GM18498 (cell line): Measurements from ENCODE around the gene RASD2.

Experiments
- ATAC-seq: cut with Tn5 transposase; IDR thresholded peaks from one replicate; pipeline ENCODE4 v1.9.1; 2021; ENCODE audit warnings: mild to moderate bottlenecking, moderate library complexity; ENCODE audit not compliant: unreplicated experiment

RASD2 gene

DNA sequence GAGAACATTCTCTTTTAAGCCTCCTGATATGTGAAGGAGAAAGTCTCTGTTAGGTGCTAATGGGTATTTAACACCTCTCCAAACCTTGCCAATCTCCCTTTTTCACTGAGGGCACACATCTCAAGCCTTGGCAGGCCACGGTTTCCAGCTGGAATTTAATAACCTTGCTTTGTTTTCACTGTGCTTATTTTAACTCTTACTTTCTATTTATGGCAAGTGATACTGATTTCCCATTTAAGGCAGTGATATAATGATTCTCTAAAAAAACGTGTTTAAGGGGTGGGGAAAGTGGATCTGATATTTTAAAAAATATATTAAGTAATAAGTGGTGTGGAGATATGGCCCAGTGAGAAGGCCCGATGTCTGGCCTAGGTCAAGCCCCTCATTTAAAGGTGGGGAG lies 1.1 kb upstream of the RASD2 start:
- no peak for ATAC-seq

DNA sequence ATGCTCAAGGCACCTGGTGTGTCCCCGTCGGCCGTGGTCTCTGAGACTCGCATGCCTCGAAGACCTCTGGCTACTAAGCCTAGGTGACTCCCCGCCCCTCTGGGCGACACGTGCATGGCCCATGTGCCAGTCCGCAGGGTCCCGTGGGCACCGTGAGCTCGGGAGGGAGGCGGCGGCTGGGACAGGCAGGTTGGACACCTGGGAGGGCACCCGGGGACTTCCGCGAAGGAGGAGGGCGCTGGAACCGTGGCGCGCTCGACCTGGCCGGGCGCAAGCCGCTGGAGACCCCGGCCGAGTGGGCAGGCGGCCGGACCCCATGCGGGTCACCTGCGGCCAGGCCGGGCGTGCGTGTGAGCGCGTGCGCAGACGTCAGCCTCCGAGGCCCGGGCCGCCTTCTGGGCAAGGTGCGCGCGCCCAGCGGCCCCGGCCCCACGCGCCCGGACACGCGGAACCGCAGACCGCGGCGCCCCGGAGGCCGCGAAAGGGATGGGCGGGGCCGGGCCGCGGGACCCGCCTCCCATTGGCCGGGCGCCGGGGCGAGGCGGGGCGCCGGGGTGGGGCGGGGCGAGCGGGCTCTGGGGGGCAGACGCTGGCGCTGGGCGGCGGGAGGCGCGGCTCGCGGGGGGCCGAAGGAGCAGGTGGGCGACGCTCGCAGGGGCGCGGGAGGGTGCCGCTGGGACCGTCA lies 579 bp upstream of the RASD2 start:
- ATAC-seq = peak; percentile 75

DNA sequence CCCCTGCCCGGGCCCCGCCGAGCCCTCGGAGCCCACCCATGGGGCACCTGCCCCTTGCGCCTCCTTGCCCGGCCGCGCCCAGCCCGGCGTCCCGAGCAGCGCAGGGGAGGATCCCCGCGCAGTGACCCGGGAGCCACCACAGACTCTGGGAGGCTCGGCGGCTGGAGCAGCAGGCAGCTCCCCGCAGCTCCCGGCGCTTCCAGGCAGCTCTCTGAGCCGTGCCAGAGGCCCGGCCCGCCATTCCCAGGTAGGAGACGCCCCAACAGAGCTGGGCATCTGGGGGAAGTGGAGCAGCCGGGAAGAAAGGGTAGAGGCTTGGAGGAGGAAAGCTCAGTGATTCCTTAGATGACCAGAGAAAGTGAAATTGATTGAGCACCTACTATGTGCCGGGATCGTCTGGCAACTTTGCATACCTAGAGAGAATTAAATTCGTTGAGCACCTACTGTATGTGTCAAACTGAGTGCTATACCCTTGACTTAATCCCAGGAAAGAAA lies 670 bp downstream of the RASD2 start:
- ATAC-seq = no peak

DNA sequence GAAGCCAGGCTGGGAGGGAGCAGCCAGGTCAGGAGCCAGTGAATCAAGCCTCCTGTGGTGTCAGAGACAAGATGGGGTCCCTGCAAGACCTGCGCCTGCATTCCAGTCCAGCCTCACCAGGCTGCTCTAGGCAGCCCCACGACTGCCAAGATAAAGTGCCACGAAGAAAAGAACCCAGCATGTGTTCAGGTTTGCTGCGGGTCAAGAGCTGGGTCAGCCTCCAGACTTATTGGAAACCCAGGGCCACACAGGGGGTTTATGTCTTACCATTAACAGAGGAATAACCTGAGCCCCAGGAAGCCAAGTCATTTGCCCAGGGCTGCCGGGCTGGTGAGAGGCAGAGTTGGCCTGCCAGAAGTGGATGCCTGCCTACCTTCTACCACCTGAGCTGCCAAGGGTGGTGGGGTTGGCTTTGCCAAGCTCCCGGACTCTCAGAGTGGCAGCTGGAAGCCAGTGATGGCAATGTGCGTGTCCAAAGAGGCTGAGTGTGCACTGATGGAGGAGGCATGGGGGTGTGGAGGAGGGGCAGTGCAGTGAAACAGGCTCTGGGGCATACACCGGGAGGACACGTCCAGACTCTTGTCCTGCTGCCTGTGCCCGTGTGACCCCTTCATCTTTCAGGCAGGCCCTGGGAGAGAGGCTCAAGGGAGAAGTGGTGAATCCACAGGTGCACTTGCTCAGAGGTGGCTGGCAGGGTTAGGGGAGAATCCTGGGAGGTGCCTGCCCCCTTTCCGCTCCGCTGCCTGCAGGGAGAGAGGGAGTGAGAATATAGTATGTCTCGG lies 1.7 kb downstream of the RASD2 start:
- no peak for ATAC-seq

DNA sequence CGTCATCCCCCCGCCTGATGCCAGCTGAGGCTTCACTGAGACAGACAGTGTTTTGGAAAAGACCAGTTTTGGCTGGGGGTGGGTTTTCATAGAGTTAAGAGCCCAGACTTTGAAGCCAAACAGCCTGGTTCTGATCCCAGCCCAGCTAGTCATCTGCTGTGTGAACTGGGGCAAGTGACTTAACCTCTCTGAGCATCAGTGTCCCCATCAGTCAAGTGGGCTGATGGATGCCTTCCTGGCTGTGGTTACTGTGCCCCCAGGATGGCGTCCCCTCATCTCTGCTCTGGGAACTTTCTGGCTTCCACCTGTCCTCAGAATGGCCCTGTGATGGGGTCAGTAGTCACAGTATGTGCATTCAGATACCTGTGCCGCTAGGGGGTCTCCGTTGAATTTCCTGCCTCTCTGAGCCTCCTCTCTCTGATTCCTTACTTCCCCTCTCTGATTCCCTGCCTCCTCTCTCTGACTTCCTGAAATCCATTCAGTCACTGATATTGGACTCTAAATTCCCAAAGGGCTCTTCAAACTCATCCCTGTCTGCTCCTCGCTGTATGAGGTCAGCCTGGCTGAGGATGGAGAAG lies 2.4 kb downstream of the RASD2 start:
- ATAC-seq = no peak

DNA sequence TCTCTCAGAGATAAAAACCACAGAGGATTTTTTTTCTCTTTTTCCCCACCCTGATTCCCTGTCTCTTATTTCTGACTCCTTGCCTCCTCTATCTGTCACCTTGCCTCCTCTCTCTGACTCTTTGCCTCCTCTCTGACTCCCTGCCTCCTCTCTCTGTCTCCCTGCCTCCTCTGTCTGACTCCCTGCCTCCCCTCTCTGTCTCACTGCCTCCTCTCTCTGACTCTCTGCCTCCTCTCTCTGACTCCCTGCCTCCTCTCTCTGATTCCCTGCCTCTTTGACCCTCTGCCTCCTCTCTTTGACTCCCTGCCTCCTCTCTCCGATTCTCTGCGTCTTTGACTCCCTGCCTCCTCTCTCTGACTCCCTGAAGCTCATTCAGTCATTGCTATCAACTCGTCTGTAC lies 3.1 kb downstream of the RASD2 start:
- no peak for ATAC-seq

DNA sequence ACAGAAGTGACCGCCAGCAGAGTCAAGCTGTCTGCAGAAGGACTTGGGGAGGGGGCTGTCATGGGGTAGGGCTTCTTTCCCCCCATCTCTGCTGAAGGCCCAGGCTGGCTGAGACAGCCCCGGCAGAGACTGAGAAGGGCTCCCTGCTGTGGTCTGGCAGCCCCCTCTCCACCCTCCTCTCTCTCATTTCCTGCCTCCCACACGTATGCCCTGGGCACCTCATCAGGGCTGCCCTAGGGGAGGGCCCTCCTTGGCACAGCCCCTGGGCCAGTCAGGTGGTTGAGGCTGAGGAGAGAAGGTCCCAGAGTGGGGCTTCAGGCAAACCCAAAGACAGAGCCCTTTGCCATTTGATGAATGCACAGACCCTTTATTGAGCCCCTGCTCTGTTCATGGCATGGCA lies 3.6 kb downstream of the RASD2 start:
- no peak for ATAC-seq

DNA sequence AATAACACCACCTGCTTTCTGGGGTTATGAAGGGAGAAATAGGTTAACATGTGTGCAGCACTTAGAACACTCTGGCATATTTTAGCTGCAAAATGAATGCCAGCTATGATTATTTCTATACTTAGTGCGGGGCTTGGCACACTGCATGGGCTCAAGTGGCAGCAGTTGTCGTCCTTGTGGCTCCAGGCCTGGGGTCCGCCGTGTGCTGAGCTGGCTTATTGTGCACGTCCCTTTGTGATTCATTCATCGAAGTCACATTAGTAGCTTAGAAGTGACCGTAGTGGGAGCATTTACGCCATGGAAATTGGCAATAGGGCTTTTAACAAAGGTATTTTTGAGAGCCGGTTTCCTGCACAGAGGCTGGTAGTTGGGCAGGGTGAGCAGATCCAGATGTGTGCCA lies 4.2 kb downstream of the RASD2 start:
- ATAC-seq = no peak

DNA sequence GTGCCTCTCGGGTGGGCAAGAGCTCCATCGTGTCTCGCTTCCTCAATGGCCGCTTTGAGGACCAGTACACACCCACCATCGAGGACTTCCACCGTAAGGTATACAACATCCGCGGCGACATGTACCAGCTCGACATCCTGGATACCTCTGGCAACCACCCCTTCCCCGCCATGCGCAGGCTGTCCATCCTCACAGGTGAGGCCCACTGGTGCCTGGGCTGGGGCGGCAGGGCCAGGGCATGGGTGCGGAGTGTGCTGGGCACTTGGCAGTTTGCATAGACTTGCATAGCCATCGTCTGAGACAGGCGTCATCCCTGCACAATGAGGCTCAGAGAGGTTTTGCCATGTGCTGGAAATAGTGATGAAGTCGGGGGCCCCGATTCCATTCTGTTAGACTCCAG lies 6.3 kb downstream of the RASD2 start:
- no peak for ATAC-seq

DNA sequence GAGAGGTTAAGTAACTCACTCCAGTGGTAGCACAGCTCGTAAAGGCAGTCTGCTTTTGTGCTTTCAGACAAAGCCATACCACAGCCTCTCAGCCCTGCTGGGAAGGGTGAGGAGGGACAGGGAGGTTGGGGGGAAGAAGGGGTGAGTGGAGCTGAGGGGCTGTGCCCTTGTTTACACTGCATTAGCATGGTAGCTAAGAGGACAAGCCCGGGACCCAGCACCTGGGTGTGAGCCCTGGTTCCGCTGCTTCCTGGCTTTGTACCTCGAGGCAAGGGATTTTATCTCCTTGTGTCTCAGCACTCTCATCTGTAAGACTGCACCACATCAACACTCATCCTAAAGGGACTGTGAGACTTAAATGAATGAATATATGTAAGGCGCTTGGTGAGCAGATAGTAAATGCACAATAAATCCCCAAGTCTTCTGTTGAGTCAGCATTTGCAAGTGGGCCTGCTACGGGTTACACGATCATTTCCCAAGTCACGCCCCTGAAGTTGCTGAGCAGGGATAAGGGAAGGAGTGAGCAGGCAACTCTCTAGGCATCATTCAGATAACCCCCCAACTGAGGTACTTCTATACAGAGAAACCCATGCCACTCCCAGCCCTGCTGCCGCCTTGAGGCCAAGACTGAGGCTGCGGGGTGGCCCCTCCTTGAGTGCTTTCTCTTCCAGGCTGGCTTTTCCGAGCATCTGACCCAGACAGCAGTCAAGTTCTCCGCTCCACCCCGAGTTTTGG lies 7.5 kb downstream of the RASD2 start:
- no peak for ATAC-seq

DNA sequence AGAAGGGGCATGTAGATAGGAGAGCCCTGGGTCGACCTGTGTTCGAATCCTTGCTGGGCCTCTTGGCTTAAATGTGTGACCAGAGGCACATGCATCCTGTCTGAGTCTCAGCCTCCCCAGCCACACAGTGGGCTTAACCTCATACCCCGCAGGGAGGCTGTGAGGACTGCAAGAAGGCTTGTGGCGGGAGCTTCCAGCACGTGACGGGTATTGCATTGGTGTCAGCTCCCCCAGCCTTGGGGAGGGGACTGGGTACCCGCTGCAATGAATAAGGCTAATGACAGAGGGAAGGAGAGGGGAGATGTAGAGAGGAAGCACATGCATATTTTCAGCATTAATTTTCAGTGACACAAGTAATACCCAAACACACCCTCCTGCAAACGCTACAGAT lies 8.1 kb downstream of the RASD2 start:
- no peak for ATAC-seq

DNA sequence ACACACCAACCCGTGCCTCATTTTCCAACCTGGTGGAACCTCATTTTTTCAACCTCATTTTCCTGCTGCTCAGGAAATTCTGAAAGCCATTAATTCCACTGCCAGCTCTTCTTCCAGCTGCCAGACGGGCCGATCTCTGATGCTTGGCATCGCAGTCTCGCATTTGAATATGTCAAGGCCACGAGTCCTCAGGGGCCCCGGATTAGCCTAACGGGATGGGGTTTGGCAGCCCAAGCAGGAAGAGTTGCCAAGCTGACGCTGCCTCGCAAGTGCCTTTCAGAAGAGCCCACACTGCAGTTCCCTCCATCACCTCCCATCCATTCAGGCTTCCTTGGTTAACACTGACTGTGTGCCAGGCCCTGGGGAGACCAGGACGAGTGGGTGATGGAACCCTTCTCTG lies 8.7 kb downstream of the RASD2 start:
- no peak for ATAC-seq

DNA sequence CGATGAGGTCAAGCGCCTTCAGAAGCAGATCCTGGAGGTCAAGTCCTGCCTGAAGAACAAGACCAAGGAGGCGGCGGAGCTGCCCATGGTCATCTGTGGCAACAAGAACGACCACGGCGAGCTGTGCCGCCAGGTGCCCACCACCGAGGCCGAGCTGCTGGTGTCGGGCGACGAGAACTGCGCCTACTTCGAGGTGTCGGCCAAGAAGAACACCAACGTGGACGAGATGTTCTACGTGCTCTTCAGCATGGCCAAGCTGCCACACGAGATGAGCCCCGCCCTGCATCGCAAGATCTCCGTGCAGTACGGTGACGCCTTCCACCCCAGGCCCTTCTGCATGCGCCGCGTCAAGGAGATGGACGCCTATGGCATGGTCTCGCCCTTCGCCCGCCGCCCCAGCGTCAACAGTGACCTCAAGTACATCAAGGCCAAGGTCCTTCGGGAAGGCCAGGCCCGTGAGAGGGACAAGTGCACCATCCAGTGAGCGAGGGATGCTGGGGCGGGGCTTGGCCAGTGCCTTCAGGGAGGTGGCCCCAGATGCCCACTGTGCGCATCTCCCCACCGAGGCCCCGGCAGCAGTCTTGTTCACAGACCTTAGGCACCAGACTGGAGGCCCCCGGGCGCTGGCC lies 11.0 kb downstream of the RASD2 start:
- no peak for ATAC-seq

DNA sequence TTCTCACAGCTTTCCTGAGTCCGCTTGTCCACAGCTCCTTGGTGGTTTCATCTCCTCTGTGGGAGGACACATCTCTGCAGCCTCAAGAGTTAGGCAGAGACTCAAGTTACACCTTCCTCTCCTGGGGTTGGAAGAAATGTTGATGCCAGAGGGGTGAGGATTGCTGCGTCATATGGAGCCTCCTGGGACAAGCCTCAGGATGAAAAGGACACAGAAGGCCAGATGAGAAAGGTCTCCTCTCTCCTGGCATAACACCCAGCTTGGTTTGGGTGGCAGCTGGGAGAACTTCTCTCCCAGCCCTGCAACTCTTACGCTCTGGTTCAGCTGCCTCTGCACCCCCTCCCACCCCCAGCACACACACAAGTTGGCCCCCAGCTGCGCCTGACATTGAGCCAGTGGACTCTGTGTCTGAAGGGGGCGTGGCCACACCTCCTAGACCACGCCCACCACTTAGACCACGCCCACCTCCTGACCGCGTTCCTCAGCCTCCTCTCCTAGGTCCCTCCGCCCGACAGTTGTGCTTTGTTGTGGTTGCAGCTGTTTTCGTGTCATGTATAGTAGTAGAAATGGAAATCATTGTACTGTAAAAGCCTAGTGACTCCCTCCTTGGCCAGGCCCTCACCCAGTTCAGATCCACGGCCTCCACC lies 11.7 kb downstream of the RASD2 start:
- ATAC-seq = no peak

DNA sequence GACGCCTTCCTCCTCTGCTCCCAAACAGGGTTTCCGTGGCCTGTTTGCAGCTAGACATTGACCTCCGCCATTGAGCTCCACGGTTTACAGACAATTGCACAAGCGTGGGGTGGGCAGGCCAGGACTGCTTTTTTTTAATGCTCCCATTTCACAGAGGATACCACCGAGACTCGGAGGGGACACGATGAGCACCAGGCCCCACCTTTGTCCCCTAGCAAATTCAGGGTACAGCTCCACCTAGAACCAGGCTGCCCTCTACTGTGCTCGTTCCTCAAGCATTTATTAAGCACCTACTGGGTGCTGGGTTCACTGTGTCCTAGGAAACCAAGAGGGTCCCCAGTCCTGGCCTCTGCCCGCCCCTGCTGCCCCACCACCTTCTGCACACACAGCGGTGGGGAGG lies 12.2 kb downstream of the RASD2 start:
- ATAC-seq = no peak

DNA sequence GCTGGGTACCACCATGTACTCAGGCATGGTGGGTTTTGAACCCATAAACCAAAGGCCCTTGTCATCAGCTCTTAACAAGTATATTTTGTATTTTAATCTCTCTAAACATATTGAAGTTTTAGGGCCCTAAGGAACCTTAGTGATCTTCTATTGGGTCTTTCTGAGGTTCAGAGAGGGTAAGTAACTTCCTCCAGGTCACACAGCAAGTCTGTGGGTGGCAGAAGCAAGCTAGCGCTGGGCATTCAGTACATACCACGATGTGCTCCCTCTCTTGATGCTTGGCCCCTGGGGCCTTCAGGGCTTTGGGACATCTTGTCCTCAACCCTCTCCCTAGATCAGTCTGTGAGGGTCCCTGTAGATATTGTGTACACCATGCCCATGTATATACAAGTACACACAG lies 12.7 kb downstream of the RASD2 start:
- no peak for ATAC-seq

DNA sequence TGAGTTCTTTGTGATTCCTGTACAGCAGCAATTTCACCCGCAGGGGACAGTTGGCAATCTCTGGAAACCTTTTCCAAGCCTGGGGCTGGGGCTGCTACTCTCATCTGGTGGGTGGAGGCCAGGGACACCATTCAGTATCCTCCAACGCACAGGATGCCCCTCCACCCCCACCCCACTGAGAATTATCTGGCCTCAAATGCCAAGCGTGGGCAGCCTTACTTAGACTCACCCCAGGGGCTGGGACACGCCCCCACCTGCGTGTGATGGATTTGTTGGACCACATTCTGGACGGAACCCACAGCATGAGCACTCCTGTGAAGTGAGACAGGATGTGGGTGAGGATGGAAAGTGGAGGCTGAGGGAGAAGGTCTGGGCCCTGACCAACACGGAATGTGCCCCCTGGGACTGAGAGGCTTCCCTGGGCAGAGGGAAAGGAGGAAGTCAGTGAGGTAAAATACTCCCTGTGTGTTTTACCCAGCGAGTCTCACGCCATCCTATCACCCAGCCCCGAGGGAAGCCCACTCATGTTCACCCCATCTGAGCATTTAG lies 13.7 kb downstream of the RASD2 start:
- no peak for ATAC-seq

DNA sequence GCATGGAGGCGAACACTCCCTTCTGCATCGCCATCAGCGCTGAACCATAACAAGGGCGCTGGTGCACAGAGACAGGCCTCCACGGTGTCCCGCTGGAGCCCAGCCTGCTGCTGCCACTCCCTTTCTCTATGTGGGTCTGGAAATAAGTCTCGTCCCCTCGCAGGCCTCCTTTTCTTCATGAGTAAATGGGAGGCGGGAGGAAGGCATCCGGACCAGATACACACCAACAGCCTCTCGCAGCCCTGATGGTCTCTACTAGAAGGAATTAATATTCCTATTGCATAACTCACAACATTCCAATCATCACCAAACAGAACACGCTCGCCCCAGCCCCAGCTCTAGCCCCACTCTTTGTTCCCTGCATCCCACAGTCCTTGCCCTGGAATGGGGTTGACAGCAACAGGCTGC lies 14.9 kb downstream of the RASD2 start:
- ATAC-seq = no peak

DNA sequence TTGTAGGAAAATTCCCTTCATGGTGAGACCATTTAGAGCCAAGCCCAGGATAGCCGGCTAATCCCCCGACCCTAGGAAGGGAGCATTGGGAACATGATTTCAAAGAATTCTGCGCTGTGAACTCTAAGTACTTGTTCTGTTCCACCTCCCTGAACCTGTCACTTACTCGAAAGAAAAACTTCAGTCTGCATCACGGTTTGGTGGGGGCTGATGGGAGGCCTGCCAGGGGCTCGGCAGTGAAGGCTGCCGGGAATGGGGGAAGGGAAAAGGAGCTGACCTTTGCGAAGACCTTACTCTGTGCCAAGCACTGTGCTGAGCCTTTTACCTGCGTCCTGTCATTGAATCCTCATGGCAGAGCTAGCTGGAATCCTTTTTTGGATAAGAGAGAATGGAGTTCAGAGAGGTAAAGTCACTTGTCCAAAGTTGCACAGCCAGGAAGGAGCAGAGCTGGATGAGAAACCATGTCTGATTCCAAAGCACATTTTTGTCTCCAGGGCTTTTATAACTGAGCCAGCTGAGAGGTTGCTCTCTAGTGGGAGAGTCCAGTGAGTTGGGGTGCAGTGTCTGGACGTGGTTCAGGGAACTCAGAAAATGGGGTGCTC lies 15.4 kb downstream of the RASD2 start:
- no peak for ATAC-seq

DNA sequence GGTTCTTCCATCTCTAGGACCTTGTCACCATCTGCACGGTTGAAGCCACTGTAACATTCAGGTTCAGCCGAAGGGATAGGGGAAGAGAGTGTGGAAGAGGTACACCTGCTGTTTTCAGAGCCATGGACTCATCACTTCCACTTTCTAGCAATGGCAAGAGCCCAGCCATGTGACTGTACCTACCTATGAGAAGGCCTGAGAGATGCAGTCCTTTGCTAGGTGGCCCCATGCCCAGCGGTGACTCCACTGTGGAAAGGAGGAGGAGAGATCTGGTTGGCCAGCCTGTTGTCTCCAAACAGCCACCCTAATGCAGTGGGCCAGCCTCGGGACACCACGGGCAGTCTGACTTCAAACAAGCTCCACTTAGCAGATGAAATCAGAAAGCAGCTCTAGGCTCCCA lies 16.0 kb downstream of the RASD2 start:
- no peak for ATAC-seq
